ENCODE measurements around the gene MRRF. TPM values are rescaled to one million over a fixed set of nuclear protein-coding genes. Genes with fewer than 3 reads are reported as not detected.

The MRRF gene
- total and polyA plus RNA-seq, 2 donors (not counting 3 experiments of a cell fraction or from before 2014, with no cell fraction given) = 27.2 to 36.4 TPM

DNA sequence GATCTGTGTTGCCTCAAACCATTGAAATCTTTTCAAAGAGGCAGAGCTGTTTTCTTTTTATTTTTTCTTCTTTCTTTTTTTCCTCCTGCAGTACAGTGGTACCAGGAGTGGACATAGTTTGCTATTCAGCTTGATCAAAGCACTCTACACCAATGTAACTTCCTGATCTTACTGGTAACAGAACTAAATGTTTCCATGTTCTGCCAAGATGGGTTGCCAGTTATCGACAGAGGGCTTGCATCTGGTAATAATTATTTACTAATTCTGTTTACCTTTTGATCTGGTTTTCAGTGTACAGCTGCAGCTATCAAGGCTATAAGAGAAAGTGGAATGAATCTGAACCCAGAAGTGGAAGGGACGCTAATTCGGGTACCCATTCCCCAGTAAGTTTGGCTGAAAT is 26.8 kb downstream of the MRRF start:
- ChIA-PET POLR2A (no interaction called here), CTCF (interaction anchor here (0.9 to 1.5 kb wide), 2 partner anchors 10 to 23 kb away, joined by 3 to 5 read pairs; no protein-coding TSS in a partner anchor)
- Histone ChIP-seq H3K4me1 (ENCODE audit: control insufficient read depth, extremely low read depth, insufficient read depth, low read length) (peaks cover 3% of the 10 kb centered on the region), H2AFZ (ENCODE audit: low read depth, low read length) (no peak overlapping the region), H3K36me3 (ENCODE audit: control insufficient read depth in 2 of 2, extremely low read depth in 1 of 2, insufficient read depth in 2 of 2, low read length in 2 of 2) (peaks cover 13 to 14% of the 10 kb centered on the region in 2 experiments), H3K79me2 (ENCODE audit: control insufficient read depth, insufficient read depth, low read length) (no peaks in the 10 kb centered on the region), H4K20me1 (replicated peaks; ENCODE audit: control insufficient read depth, extremely low read depth, insufficient read depth, low read length) (no peaks in the 10 kb centered on the region), H3K4me3 (replicated peaks in 1 of 3; ENCODE audit: insufficient read depth in 1 of 3, low read depth in 1 of 3, low read length in 3 of 3) (no peak overlapping the region), H3K4me2 (ENCODE audit: insufficient read depth, low read length) (no peak overlapping the region), H3K27ac (ENCODE audit: insufficient read depth, low read depth, low read length) (no peak overlapping the region), H3K27me3 (ENCODE audit: control insufficient read depth in 2 of 2, insufficient read depth in 2 of 2, low read length in 2 of 2) (no peaks in the 10 kb centered on the region), H3K9me1 (replicated peaks; ENCODE audit: control insufficient read depth, extremely low read depth, insufficient read depth, low read length) (no peaks in the 10 kb centered on the region), H3K9ac (replicated peaks; ENCODE audit: extremely low read depth, insufficient read depth, low read length) (no peak overlapping the region), H3K9me3 (replicated peaks; ENCODE audit: control insufficient read depth, insufficient read depth, low read length) (no peaks in the 10 kb centered on the region)
- DNase-seq (ENCODE audit: low read depth, low spot score) (no peak), FAIRE-seq (no peak)
- intact Hi-C loops (cut with micrococcal nuclease) (no loop called here), dilution Hi-C loops (cut with MboI; ENCODE audit: extremely low pct_ligation_motif_present, low sequenced_read_pairs) (no loop called here)
- no TSS peak for BruUV-seq (replicated peaks)
- TF ChIP-seq EZH2 (IDR thresholded peaks at IDR 0.05; ENCODE audit: borderline replicate concordance, low read depth, low read length, severe bottlenecking) (no peak), MYC (IDR thresholded peaks at IDR 0.05; ENCODE audit: low read depth, low read length) (no peak), FOS (IDR thresholded peaks at IDR 0.05; ENCODE audit: borderline replicate concordance, insufficient read depth, low read length) (no peak), JUN (IDR thresholded peaks at IDR 0.05; ENCODE audit: borderline replicate concordance, insufficient read depth, insufficient read length, low read depth) (no peak), POLR2A (IDR thresholded peaks at IDR 0.05; ENCODE audit: low read depth, low read length) (no peak), POLR2AphosphoS5 (IDR thresholded peaks at IDR 0.05; ENCODE audit: insufficient read depth, low read depth, low read length) (no peak)
- TF ChIP-seq, protein P1, sequence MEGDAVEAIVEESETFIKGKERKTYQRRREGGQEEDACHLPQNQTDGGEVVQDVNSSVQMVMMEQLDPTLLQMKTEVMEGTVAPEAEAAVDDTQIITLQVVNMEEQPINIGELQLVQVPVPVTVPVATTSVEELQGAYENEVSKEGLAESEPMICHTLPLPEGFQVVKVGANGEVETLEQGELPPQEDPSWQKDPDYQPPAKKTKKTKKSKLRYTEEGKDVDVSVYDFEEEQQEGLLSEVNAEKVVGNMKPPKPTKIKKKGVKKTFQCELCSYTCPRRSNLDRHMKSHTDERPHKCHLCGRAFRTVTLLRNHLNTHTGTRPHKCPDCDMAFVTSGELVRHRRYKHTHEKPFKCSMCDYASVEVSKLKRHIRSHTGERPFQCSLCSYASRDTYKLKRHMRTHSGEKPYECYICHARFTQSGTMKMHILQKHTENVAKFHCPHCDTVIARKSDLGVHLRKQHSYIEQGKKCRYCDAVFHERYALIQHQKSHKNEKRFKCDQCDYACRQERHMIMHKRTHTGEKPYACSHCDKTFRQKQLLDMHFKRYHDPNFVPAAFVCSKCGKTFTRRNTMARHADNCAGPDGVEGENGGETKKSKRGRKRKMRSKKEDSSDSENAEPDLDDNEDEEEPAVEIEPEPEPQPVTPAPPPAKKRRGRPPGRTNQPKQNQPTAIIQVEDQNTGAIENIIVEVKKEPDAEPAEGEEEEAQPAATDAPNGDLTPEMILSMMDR (IDR thresholded peaks at IDR 0.05; ENCODE audit: extremely low read depth in 1 of 2, insufficient read depth in 1 of 2, low read depth in 1 of 2, low read length in 2 of 2) = no peak
- TF ChIP-seq, protein P2, sequence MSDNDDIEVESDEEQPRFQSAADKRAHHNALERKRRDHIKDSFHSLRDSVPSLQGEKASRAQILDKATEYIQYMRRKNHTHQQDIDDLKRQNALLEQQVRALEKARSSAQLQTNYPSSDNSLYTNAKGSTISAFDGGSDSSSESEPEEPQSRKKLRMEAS (IDR thresholded peaks at IDR 0.05; ENCODE audit: insufficient read depth, insufficient read length) = no peak

All from endothelial cell of umbilical vein (primary cell).